Measurements from ENCODE around the gene MKNK2. TPM values are rescaled to one million over a fixed set of nuclear protein-coding genes. Genes with fewer than 3 reads are reported as not detected.

MKNK2 gene
- total and polyA plus RNA-seq, 2 donors (not counting 3 experiments of a cell fraction or from before 2014, with no cell fraction given): 65.1 to 86.1 TPM

GRCh38 chr19:2043961-2044708 is 6.9 kb downstream of the MKNK2 start:
- no peak for FAIRE-seq
- Histone ChIP-seq H3K27ac (ENCODE audit: insufficient read depth, low read depth, low read length) (no peak overlapping the region), H3K4me2 (ENCODE audit: insufficient read depth, low read length) (no peak overlapping the region), H2AFZ (ENCODE audit: low read depth, low read length) (no peak overlapping the region), H3K9ac (replicated peaks; ENCODE audit: extremely low read depth, insufficient read depth, low read length) (no peak overlapping the region), H3K4me1 (ENCODE audit: control insufficient read depth, extremely low read depth, insufficient read depth, low read length) (peaks cover 28% of the 10 kb centered on the region), H3K27me3 (ENCODE audit: control insufficient read depth in 2 of 2, insufficient read depth in 2 of 2, low read length in 2 of 2) (no peaks in the 10 kb centered on the region), H3K4me3 (replicated peaks in 1 of 3; ENCODE audit: insufficient read depth in 1 of 3, low read depth in 1 of 3, low read length in 3 of 3) (no peak overlapping the region), H3K79me2 (ENCODE audit: control insufficient read depth, insufficient read depth, low read length) (peaks cover 34% of the 10 kb centered on the region), H3K36me3 (ENCODE audit: control insufficient read depth in 2 of 2, extremely low read depth in 1 of 2, insufficient read depth in 2 of 2, low read length in 2 of 2) (peaks cover 4 to 49% of the 10 kb centered on the region in 2 experiments), H3K9me3 (replicated peaks; ENCODE audit: control insufficient read depth, insufficient read depth, low read length) (no peaks in the 10 kb centered on the region), H3K9me1 (replicated peaks; ENCODE audit: control insufficient read depth, extremely low read depth, insufficient read depth, low read length) (no peaks in the 10 kb centered on the region), H4K20me1 (replicated peaks; ENCODE audit: control insufficient read depth, extremely low read depth, insufficient read depth, low read length) (no peaks in the 10 kb centered on the region)
- dilution Hi-C loops (cut with MboI; ENCODE audit: extremely low pct_ligation_motif_present, low sequenced_read_pairs) (no loop called here), intact Hi-C loops (cut with micrococcal nuclease) (no loop called here)
- TF ChIP-seq EZH2 (IDR thresholded peaks at IDR 0.05; ENCODE audit: borderline replicate concordance, low read depth, low read length, severe bottlenecking) (no peak), JUN (IDR thresholded peaks at IDR 0.05; ENCODE audit: borderline replicate concordance, insufficient read depth, insufficient read length, low read depth) (no peak), GATA2 (IDR thresholded peaks at IDR 0.05; ENCODE audit: insufficient read depth, insufficient read length, low read depth, low read length) (no peak), POLR2A (IDR thresholded peaks at IDR 0.05; ENCODE audit: low read depth, low read length) (no peak), MYC (IDR thresholded peaks at IDR 0.05; ENCODE audit: low read depth, low read length) (no peak), FOS (IDR thresholded peaks at IDR 0.05; ENCODE audit: borderline replicate concordance, insufficient read depth, low read length) (no peak), POLR2AphosphoS5 (IDR thresholded peaks at IDR 0.05; ENCODE audit: insufficient read depth, low read depth, low read length) (no peak)
- TF ChIP-seq, protein P1, sequence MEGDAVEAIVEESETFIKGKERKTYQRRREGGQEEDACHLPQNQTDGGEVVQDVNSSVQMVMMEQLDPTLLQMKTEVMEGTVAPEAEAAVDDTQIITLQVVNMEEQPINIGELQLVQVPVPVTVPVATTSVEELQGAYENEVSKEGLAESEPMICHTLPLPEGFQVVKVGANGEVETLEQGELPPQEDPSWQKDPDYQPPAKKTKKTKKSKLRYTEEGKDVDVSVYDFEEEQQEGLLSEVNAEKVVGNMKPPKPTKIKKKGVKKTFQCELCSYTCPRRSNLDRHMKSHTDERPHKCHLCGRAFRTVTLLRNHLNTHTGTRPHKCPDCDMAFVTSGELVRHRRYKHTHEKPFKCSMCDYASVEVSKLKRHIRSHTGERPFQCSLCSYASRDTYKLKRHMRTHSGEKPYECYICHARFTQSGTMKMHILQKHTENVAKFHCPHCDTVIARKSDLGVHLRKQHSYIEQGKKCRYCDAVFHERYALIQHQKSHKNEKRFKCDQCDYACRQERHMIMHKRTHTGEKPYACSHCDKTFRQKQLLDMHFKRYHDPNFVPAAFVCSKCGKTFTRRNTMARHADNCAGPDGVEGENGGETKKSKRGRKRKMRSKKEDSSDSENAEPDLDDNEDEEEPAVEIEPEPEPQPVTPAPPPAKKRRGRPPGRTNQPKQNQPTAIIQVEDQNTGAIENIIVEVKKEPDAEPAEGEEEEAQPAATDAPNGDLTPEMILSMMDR (IDR thresholded peaks at IDR 0.05; ENCODE audit: extremely low read depth in 1 of 2, insufficient read depth in 1 of 2, low read depth in 1 of 2, low read length in 2 of 2): no peak
- TF ChIP-seq, protein P2, sequence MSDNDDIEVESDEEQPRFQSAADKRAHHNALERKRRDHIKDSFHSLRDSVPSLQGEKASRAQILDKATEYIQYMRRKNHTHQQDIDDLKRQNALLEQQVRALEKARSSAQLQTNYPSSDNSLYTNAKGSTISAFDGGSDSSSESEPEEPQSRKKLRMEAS (IDR thresholded peaks at IDR 0.05; ENCODE audit: insufficient read depth, insufficient read length): no peak
- DNase-seq (ENCODE audit: low read depth, low spot score): no peak
- no TSS peak for BruUV-seq (replicated peaks)
- CTCF ChIA-PET: interaction anchor here (1.0 kb wide), 1 partner anchor 25 kb away, joined by 3 read pairs; no protein-coding TSS in a partner anchor
- POLR2A ChIA-PET: interaction anchor here (0.5 kb wide), 1 partner anchor 42 kb away, joined by 7 read pairs; no protein-coding TSS in a partner anchor

All from endothelial cell of umbilical vein (primary cell).